ENCODE data around the gene ZNF430.

DNA sequence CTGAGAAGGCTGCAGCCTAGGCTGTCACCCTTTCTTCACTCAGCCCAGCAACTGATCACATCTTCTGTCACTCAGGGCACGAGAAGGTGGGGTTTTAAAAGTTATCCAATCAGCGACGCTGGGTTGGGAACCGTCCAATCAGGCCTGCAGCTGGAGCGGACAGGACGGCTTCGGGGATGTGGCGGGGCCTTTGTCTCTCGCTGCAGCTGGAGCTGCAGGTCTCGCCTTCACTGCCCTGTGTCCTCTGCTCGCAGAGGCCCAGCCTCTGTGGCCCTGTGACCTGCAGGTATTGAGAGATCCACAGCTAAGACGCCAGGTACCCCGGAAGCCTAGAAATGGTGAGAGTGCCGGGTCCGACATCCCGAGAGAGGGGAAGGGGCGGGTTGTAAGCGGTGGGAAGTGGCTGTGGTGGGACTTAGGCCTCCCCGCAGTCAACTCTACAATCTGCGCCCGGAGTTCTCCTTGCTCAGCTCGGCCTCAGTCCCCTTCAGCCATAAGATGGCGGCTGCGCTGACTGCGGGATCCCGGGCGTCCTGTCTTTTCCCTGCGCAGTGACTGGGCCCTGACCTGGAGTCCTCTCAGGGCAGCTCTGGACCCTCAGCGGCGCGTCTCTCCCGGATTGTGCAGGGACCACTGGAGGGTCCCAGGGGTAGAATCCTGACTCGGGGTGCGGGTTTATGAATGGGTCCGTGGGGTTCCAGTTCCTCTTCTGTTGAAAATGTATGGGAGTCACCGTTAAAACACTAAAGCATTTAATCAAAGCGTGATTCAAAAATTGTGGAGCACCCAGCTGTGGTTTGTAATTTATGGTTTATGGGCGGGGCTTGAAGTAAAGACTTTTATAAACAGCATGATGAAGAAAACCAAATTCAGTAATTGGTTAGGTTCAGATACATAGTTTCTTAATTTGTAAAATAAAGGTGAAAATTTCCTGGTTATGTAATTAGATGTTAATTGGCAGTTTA is 61.8 kb downstream of the ZNF430 start, which contains the start of gene ZNF714:
- TF ChIP-seq POLR2AphosphoS5 (IDR thresholded peaks at IDR 0.05) (peak in 3 of 4 donors; percentile 73 to 86 (median 77)), CTCF (IDR thresholded peaks at IDR 0.05) (no peak)

Measured in sigmoid colon (tissue), 4 donors.